ENCODE results near the gene DSPP. TPM values are rescaled to one million over a fixed set of nuclear protein-coding genes. Genes with fewer than 3 reads are reported as not detected.
"Not testable (repeated sequence)": the region's sequence is repeated elsewhere in the genome, so short reads cannot be mapped to it uniquely, and the experiment has no call there.

DSPP gene
- total RNA-seq, 1 experiment from 2014 or later: not detected

DNA sequence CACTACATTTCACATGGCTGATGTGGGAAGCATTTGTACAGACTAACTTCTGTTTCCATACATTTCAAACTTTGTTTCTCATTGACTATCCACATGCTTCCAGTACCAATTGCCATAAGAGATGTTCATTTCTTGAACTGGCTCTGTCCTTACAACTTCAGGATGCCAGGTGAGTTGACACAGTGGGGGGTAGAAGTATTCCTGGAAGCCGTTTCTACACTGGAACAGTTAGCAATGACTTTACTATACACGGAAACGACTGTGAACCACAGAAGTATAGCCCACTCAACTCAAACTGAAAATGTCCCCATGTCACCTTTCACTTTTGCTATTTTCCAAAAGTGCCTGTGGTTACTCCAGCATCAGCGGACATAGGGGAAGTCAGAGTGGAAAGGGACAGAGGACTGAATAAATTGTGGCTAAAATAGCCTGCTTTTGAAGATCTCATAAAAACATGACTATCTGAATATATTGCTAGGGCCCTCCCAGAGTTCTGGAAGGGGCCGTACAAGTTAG, 38.0 kb upstream of the DSPP start:
- in situ Hi-C loops (cut with HindIII; ENCODE audit: low pct_unique_long_range_greater_than_20kb, low sequenced_read_pairs): no loop called here
- POLR2A ChIA-PET: no interaction called here

DNA sequence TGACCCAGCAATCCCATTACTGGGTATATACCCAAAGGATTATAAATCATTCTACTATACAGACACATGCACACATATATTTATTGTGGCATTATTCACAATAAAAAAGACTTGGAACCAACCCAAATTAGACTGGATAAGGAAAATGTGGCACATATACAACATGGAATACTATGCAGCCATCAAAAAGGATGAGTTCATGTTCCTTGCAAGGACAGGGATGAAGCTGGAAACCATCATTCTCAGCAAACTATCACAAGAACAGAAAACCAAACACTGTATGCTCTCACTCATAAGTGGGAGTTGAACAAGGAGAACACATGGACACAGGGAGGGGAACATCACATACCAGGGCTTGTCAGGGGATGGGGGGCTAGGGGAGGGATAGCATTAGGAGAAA, 34.0 kb upstream of the DSPP start:
- POLR2A ChIA-PET; H3K4me1 ChIP-seq (ENCODE audit: control insufficient read depth, insufficient read depth, low read length); H3K4me3 ChIP-seq (ENCODE audit: low read depth in 2 of 2, low read length in 2 of 2); H3K9me3 ChIP-seq (ENCODE audit: control insufficient read depth, insufficient read depth, low read depth, low read length); in situ Hi-C loops (cut with HindIII; ENCODE audit: low pct_unique_long_range_greater_than_20kb, low sequenced_read_pairs); ATAC-seq; H3K27ac ChIP-seq (ENCODE audit: low read length); H3K36me3 ChIP-seq (ENCODE audit: control insufficient read depth, insufficient read depth, low read length); DNase-seq (ENCODE audit: low read depth, low spot score); BruUV-seq (replicated peaks); intact Hi-C loops (cut with micrococcal nuclease; ENCODE audit: unreplicated experiment); H3K27me3 ChIP-seq (ENCODE audit: control insufficient read depth, insufficient read depth, low read length); CTCF ChIA-PET: not testable (repeated sequence)

More for the DNA sequence above, 38.0 kb upstream of the DSPP start:
- no peaks in the 10 kb centered on the region for H3K27me3 ChIP-seq (ENCODE audit: control insufficient read depth, insufficient read depth, low read length)
- H3K27ac ChIP-seq (ENCODE audit: low read length): no peak overlapping the region
- no peaks in the 10 kb centered on the region for H3K9me3 ChIP-seq (ENCODE audit: control insufficient read depth, insufficient read depth, low read depth, low read length)
- TF ChIP-seq, protein P1, sequence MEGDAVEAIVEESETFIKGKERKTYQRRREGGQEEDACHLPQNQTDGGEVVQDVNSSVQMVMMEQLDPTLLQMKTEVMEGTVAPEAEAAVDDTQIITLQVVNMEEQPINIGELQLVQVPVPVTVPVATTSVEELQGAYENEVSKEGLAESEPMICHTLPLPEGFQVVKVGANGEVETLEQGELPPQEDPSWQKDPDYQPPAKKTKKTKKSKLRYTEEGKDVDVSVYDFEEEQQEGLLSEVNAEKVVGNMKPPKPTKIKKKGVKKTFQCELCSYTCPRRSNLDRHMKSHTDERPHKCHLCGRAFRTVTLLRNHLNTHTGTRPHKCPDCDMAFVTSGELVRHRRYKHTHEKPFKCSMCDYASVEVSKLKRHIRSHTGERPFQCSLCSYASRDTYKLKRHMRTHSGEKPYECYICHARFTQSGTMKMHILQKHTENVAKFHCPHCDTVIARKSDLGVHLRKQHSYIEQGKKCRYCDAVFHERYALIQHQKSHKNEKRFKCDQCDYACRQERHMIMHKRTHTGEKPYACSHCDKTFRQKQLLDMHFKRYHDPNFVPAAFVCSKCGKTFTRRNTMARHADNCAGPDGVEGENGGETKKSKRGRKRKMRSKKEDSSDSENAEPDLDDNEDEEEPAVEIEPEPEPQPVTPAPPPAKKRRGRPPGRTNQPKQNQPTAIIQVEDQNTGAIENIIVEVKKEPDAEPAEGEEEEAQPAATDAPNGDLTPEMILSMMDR (IDR thresholded peaks at IDR 0.05): no peak
- TF ChIP-seq SIN3A (IDR thresholded peaks at IDR 0.05; ENCODE audit: borderline replicate concordance, insufficient read depth, low read depth, low read length) (no peak), TCF7L2 (IDR thresholded peaks at IDR 0.05; ENCODE audit: low read depth, low read length) (no peak), POLR2AphosphoS5 (IDR thresholded peaks at IDR 0.05; ENCODE audit: low read depth, low read length) (no peak)
- TF ChIP-seq, protein P2, sequence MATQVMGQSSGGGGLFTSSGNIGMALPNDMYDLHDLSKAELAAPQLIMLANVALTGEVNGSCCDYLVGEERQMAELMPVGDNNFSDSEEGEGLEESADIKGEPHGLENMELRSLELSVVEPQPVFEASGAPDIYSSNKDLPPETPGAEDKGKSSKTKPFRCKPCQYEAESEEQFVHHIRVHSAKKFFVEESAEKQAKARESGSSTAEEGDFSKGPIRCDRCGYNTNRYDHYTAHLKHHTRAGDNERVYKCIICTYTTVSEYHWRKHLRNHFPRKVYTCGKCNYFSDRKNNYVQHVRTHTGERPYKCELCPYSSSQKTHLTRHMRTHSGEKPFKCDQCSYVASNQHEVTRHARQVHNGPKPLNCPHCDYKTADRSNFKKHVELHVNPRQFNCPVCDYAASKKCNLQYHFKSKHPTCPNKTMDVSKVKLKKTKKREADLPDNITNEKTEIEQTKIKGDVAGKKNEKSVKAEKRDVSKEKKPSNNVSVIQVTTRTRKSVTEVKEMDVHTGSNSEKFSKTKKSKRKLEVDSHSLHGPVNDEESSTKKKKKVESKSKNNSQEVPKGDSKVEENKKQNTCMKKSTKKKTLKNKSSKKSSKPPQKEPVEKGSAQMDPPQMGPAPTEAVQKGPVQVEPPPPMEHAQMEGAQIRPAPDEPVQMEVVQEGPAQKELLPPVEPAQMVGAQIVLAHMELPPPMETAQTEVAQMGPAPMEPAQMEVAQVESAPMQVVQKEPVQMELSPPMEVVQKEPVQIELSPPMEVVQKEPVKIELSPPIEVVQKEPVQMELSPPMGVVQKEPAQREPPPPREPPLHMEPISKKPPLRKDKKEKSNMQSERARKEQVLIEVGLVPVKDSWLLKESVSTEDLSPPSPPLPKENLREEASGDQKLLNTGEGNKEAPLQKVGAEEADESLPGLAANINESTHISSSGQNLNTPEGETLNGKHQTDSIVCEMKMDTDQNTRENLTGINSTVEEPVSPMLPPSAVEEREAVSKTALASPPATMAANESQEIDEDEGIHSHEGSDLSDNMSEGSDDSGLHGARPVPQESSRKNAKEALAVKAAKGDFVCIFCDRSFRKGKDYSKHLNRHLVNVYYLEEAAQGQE (IDR thresholded peaks at IDR 0.05; ENCODE audit: insufficient read depth in 1 of 2, low read depth in 2 of 2, low read length in 1 of 2): no peak
- no peaks in the 10 kb centered on the region for H3K36me3 ChIP-seq (ENCODE audit: control insufficient read depth, insufficient read depth, low read length)
- no peak for ATAC-seq
- CTCF ChIA-PET: no interaction called here
- intact Hi-C loops (cut with micrococcal nuclease; ENCODE audit: unreplicated experiment): no loop called here
- no peak for DNase-seq (ENCODE audit: low read depth, low spot score)
- no TSS peak for BruUV-seq (replicated peaks)
- no peak overlapping the region for H3K4me3 ChIP-seq (ENCODE audit: low read depth in 2 of 2, low read length in 2 of 2)
- H3K4me1 ChIP-seq (ENCODE audit: control insufficient read depth, insufficient read depth, low read length): no peaks in the 10 kb centered on the region

DNA sequence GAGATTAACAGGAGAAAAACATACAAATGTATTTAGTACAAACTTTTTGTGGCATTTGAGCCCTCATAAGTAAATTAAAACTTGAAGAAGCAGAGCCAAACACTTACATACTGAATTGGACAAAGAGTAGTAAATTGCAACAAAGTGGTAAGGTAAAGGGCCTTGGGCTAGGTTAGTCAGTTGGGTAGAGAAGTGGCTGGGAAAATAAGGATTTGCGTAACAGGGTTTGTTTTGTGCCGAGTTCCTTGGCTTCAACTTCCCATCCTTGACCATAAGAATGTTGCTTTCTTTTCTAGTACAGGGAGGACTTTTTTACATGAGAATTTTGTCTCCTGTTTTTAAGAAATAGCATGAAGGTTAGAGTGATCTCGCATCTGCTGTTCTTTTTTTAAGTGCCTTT, 33.3 kb upstream of the DSPP start:
- intact Hi-C loops (cut with micrococcal nuclease; ENCODE audit: unreplicated experiment) (no loop called here), in situ Hi-C loops (cut with HindIII; ENCODE audit: low pct_unique_long_range_greater_than_20kb, low sequenced_read_pairs) (no loop called here)
- ChIA-PET POLR2A (no interaction called here), CTCF (no interaction called here)
- DNase-seq (ENCODE audit: low read depth, low spot score): no peak
- no peak overlapping the region for H3K4me3 ChIP-seq (ENCODE audit: low read depth in 2 of 2, low read length in 2 of 2)
- no peaks in the 10 kb centered on the region for H3K4me1 ChIP-seq (ENCODE audit: control insufficient read depth, insufficient read depth, low read length)
- no peak overlapping the region for H3K27ac ChIP-seq (ENCODE audit: low read length)
- no peaks in the 10 kb centered on the region for H3K27me3 ChIP-seq (ENCODE audit: control insufficient read depth, insufficient read depth, low read length)
- no peak for ATAC-seq
- H3K9me3 ChIP-seq (ENCODE audit: control insufficient read depth, insufficient read depth, low read depth, low read length): no peaks in the 10 kb centered on the region
- TF ChIP-seq POLR2AphosphoS5 (IDR thresholded peaks at IDR 0.05; ENCODE audit: low read depth, low read length): no peak
- TF ChIP-seq, protein P1 (IDR thresholded peaks at IDR 0.05): no peak
- TF ChIP-seq SIN3A (IDR thresholded peaks at IDR 0.05; ENCODE audit: borderline replicate concordance, insufficient read depth, low read depth, low read length): no peak
- TF ChIP-seq, protein P2 (IDR thresholded peaks at IDR 0.05; ENCODE audit: insufficient read depth in 1 of 2, low read depth in 2 of 2, low read length in 1 of 2): no peak
- TF ChIP-seq TCF7L2 (IDR thresholded peaks at IDR 0.05; ENCODE audit: low read depth, low read length): no peak
- BruUV-seq (replicated peaks): no TSS peak
- no peaks in the 10 kb centered on the region for H3K36me3 ChIP-seq (ENCODE audit: control insufficient read depth, insufficient read depth, low read length)
